ENCODE results near the gene TMEM121. TPM values are rescaled to one million over a fixed set of nuclear protein-coding genes. Genes with fewer than 3 reads are reported as not detected.
"Not testable (repeated sequence)": the region's sequence is repeated elsewhere in the genome, so short reads cannot be mapped to it uniquely, and the experiment has no call there.

Gene TMEM121
- total RNA-seq, 1 experiment from 2014 or later: 16.3 TPM

GRCh38 chr14:105532735-105533141, 6.4 kb downstream of the TMEM121 start:
- in situ Hi-C loops (cut with HindIII; ENCODE audit: low pct_unique_long_range_greater_than_20kb, low sequenced_read_pairs): no loop called here
- peak; percentile 70 for DNase-seq (ENCODE audit: low read depth, low spot score)

- in situ Hi-C loops (cut with HindIII; ENCODE audit: low pct_unique_long_range_greater_than_20kb, low sequenced_read_pairs): no loop called here
- DNase-seq (ENCODE audit: low read depth, low spot score): no peak
Measured at GRCh38 chr14:105533391-105533790, 7.0 kb downstream of the TMEM121 start.

- in situ Hi-C loops (cut with HindIII; ENCODE audit: low pct_unique_long_range_greater_than_20kb, low sequenced_read_pairs): no loop called here
Measured at GRCh38 chr14:105533811-105534498, 7.6 kb downstream of the TMEM121 start.

GRCh38 chr14:105534586-105534985, 8.2 kb downstream of the TMEM121 start:
- in situ Hi-C loops (cut with HindIII; ENCODE audit: low pct_unique_long_range_greater_than_20kb, low sequenced_read_pairs): no loop called here

More at GRCh38 chr14:105533811-105534498, 7.6 kb downstream of the TMEM121 start:
- DNase-seq (ENCODE audit: low read depth, low spot score): no peak

GRCh38 chr14:105536051-105536450, 9.7 kb downstream of the TMEM121 start:
- in situ Hi-C loops (cut with HindIII; ENCODE audit: low pct_unique_long_range_greater_than_20kb, low sequenced_read_pairs): no loop called here
- no peak for DNase-seq (ENCODE audit: low read depth, low spot score)

More at GRCh38 chr14:105534586-105534985, 8.2 kb downstream of the TMEM121 start:
- no peak for DNase-seq (ENCODE audit: low read depth, low spot score)

GRCh38 chr14:105536691-105537579, 10.6 kb downstream of the TMEM121 start:
- no peak for DNase-seq (ENCODE audit: low read depth, low spot score)
- in situ Hi-C loops (cut with HindIII; ENCODE audit: low pct_unique_long_range_greater_than_20kb, low sequenced_read_pairs): no loop called here

- DNase-seq (ENCODE audit: low read depth, low spot score): peak; percentile 41
- in situ Hi-C loops (cut with HindIII; ENCODE audit: low pct_unique_long_range_greater_than_20kb, low sequenced_read_pairs): no loop called here
Measured at GRCh38 chr14:105537580-105538474, 11.4 kb downstream of the TMEM121 start.

- no peak for DNase-seq (ENCODE audit: low read depth, low spot score)
- in situ Hi-C loops (cut with HindIII; ENCODE audit: low pct_unique_long_range_greater_than_20kb, low sequenced_read_pairs): no loop called here
Measured at GRCh38 chr14:105538481-105539049, 12.2 kb downstream of the TMEM121 start.

- in situ Hi-C loops (cut with HindIII; ENCODE audit: low pct_unique_long_range_greater_than_20kb, low sequenced_read_pairs): no loop called here
- DNase-seq (ENCODE audit: low read depth, low spot score): no peak
Measured at GRCh38 chr14:105540811-105541210, 14.4 kb downstream of the TMEM121 start.

- in situ Hi-C loops (cut with HindIII; ENCODE audit: low pct_unique_long_range_greater_than_20kb, low sequenced_read_pairs): no loop called here
- DNase-seq (ENCODE audit: low read depth, low spot score): no peak
Measured at GRCh38 chr14:105541218-105541875, 15.0 kb downstream of the TMEM121 start.

- in situ Hi-C loops (cut with HindIII; ENCODE audit: low pct_unique_long_range_greater_than_20kb, low sequenced_read_pairs); DNase-seq (ENCODE audit: low read depth, low spot score): not testable (repeated sequence)
Measured at GRCh38 chr14:105545676-105546075, 19.3 kb downstream of the TMEM121 start.

- in situ Hi-C loops (cut with HindIII; ENCODE audit: low pct_unique_long_range_greater_than_20kb, low sequenced_read_pairs): not testable (repeated sequence)
Measured at GRCh38 chr14:105546410-105546809, 20.0 kb downstream of the TMEM121 start.

GRCh38 chr14:105547072-105547471, 20.7 kb downstream of the TMEM121 start:
- DNase-seq (ENCODE audit: low read depth, low spot score); in situ Hi-C loops (cut with HindIII; ENCODE audit: low pct_unique_long_range_greater_than_20kb, low sequenced_read_pairs): not testable (repeated sequence)

More at GRCh38 chr14:105546410-105546809, 20.0 kb downstream of the TMEM121 start:
- DNase-seq (ENCODE audit: low read depth, low spot score): not testable (repeated sequence)

GRCh38 chr14:105547741-105548169, 21.4 kb downstream of the TMEM121 start:
- DNase-seq (ENCODE audit: low read depth, low spot score): no peak
- in situ Hi-C loops (cut with HindIII; ENCODE audit: low pct_unique_long_range_greater_than_20kb, low sequenced_read_pairs): no loop called here

GRCh38 chr14:105549481-105549880, 23.1 kb downstream of the TMEM121 start:
- no peak for DNase-seq (ENCODE audit: low read depth, low spot score)
- in situ Hi-C loops (cut with HindIII; ENCODE audit: low pct_unique_long_range_greater_than_20kb, low sequenced_read_pairs): no loop called here

GRCh38 chr14:105554022-105554421, 27.6 kb downstream of the TMEM121 start:
- no peak for DNase-seq (ENCODE audit: low read depth, low spot score)
- in situ Hi-C loops (cut with HindIII; ENCODE audit: low pct_unique_long_range_greater_than_20kb, low sequenced_read_pairs): no loop called here

GRCh38 chr14:105554523-105554922, 28.1 kb downstream of the TMEM121 start:
- DNase-seq (ENCODE audit: low read depth, low spot score): no peak
- in situ Hi-C loops (cut with HindIII; ENCODE audit: low pct_unique_long_range_greater_than_20kb, low sequenced_read_pairs): no loop called here

Data from SK-MEL-5 (cell line).